ENCODE measurements around the gene GALNT11.

DNA sequence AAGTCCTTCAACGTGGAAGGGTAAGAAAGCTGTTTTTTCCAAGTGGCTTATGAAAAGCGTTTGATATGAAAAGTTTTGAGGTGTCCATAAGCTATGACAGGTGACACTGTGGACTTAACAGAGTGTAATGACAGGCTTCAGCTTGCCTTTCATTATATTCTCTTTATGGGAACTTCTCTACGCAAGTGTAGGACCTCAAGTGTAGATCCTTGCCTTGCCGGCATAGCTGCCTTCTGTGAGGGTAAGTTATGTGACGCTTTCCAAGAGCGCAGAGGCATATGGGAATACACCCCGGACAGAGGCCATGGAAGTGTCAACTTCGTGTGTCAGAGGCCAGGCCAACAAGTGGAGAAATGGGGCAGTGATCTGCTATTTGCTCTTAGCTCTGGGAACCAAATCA is 91.9 kb downstream of the GALNT11 start:
- TF ChIP-seq, protein P1, sequence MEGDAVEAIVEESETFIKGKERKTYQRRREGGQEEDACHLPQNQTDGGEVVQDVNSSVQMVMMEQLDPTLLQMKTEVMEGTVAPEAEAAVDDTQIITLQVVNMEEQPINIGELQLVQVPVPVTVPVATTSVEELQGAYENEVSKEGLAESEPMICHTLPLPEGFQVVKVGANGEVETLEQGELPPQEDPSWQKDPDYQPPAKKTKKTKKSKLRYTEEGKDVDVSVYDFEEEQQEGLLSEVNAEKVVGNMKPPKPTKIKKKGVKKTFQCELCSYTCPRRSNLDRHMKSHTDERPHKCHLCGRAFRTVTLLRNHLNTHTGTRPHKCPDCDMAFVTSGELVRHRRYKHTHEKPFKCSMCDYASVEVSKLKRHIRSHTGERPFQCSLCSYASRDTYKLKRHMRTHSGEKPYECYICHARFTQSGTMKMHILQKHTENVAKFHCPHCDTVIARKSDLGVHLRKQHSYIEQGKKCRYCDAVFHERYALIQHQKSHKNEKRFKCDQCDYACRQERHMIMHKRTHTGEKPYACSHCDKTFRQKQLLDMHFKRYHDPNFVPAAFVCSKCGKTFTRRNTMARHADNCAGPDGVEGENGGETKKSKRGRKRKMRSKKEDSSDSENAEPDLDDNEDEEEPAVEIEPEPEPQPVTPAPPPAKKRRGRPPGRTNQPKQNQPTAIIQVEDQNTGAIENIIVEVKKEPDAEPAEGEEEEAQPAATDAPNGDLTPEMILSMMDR (IDR thresholded peaks at IDR 0.05), result no peak
- TF ChIP-seq POLR2A (IDR thresholded peaks at IDR 0.05), result no peak

All from thyroid gland (tissue), 4 donors.